DOHH2 (cell line): Measurements from ENCODE around the gene CAMTA1.

Experiments
- H3F3A ChIP-seq: fragments of 200-600 bp; sonication (generic), shearing (Covaris generic); 2 replicates; pipeline ENCODE4 v1.6.0; 2016; ENCODE audit warnings: antibody characterized with exemption, mild to moderate bottlenecking; ENCODE audit not compliant: control insufficient read depth, insufficient read depth
- H3K27ac ChIP-seq: fragments of 200-600 bp; sonication (generic); 2 replicates; pipeline ENCODE4 v1.5.1; 2014; ENCODE audit warnings: low read depth, mild to moderate bottlenecking, low read length, moderate library complexity
- H3K27me3 ChIP-seq: fragments of 200-600 bp; sonication (generic); 2 replicates; pipeline ENCODE4 v1.6.1; 2014; ENCODE audit warnings: mild to moderate bottlenecking, low read length, mixed read lengths; ENCODE audit not compliant: control insufficient read depth
- H3K36me3 ChIP-seq: fragments of 200-600 bp; sonication (generic); 2 replicates; pipeline ENCODE4 v1.6.1; 2014; ENCODE audit warnings: mild to moderate bottlenecking, low read length, moderate library complexity, mixed read lengths; ENCODE audit not compliant: control insufficient read depth
- H3K4me1 ChIP-seq: fragments of 200-600 bp; sonication (generic); 2 replicates; pipeline ENCODE4 v1.6.1; 2014; ENCODE audit warnings: mild to moderate bottlenecking, low read length, mixed read lengths; ENCODE audit not compliant: control insufficient read depth
- H3K4me2 ChIP-seq: fragments of 200-600 bp; sonication (generic); 2 replicates; pipeline ENCODE4 v1.6.0; 2014; ENCODE audit warnings: mild to moderate bottlenecking, low read length, moderate library complexity
- H3K4me3 ChIP-seq: fragments of 200-600 bp; sonication (generic); 2 replicates; pipeline ENCODE4 v1.5.1; 2014; ENCODE audit warnings: mild to moderate bottlenecking, low read length, mixed read lengths
- H3K79me2 ChIP-seq: fragments of 200-600 bp; sonication (generic); 2 replicates; pipeline ENCODE4 v1.6.1; 2014; ENCODE audit warnings: mild to moderate bottlenecking, low read length, mixed read lengths; ENCODE audit not compliant: control insufficient read depth
- H3K9me2 ChIP-seq: fragments of 200-600 bp; sonication (generic); replicated peaks from 2 replicates; pipeline ENCODE4 v1.6.1; 2014; ENCODE audit warnings: mild to moderate bottlenecking, low read length, mixed read lengths; ENCODE audit not compliant: control insufficient read depth
- H3K9me3 ChIP-seq: fragments of 200-600 bp; sonication (generic); 2 replicates; pipeline ENCODE4 v1.6.1; 2014; ENCODE audit warnings: antibody characterized with exemption, low read length, mixed read lengths; ENCODE audit not compliant: control insufficient read depth, insufficient read depth
- H4K20me1 ChIP-seq: fragments of 200-600 bp; sonication (generic); 2 replicates; pipeline ENCODE4 v1.6.0; 2014; ENCODE audit warnings: low read depth, mild to moderate bottlenecking, antibody characterized with exemption, low read length, moderate library complexity; ENCODE audit not compliant: control insufficient read depth, insufficient read depth
- EZH2phosphoT487 ChIP-seq: fragments of 200-600 bp; sonication (generic); IDR thresholded peaks from 2 replicates; pipeline ENCODE4 v1.6.1; 2017; ENCODE audit warnings: borderline replicate concordance, mild to moderate bottlenecking, antibody characterized with exemption, low read length, moderate library complexity, mixed read lengths
- TF ChIP-seq, protein P1 (sequence below): fragments of 200-600 bp; sonication (generic); IDR thresholded peaks from one replicate; pipeline ENCODE4 v1.5.1; 2014; ENCODE audit warnings: antibody characterized with exemption, mild to moderate bottlenecking, low read depth, low read length; ENCODE audit not compliant: poor library complexity, severe bottlenecking

Gene CAMTA1

DNA sequence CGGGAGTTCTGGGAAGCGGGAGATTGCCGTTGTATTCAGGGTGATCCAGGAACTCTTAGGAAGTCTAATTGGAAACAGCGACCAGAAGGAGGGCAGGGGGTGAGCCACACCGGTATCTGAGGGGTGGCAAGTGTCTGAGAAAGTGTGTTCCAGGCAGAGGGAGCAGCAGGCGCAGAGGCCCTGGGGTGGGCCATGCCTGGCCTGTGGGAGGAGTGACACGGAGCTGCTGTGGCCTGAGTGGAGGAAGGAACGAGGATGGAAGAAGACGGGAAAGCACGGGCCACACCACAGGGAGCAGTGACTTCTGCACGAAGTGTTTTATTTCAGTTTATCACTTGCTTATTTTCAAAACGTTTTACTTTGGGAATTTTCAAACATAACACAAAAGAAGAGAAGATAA is 1010.2 kb downstream of the CAMTA1 start:
- no peak overlapping the region for H3K27ac ChIP-seq
- no peaks in the 10 kb centered on the region for H3K4me1 ChIP-seq
- H3F3A ChIP-seq, result no peaks in the 10 kb centered on the region
- H3K79me2 ChIP-seq, result no peaks in the 10 kb centered on the region
- H4K20me1 ChIP-seq, result no peaks in the 10 kb centered on the region
- no peaks in the 10 kb centered on the region for H3K27me3 ChIP-seq
- no peak overlapping the region for H3K4me2 ChIP-seq
- TF ChIP-seq, protein P1, sequence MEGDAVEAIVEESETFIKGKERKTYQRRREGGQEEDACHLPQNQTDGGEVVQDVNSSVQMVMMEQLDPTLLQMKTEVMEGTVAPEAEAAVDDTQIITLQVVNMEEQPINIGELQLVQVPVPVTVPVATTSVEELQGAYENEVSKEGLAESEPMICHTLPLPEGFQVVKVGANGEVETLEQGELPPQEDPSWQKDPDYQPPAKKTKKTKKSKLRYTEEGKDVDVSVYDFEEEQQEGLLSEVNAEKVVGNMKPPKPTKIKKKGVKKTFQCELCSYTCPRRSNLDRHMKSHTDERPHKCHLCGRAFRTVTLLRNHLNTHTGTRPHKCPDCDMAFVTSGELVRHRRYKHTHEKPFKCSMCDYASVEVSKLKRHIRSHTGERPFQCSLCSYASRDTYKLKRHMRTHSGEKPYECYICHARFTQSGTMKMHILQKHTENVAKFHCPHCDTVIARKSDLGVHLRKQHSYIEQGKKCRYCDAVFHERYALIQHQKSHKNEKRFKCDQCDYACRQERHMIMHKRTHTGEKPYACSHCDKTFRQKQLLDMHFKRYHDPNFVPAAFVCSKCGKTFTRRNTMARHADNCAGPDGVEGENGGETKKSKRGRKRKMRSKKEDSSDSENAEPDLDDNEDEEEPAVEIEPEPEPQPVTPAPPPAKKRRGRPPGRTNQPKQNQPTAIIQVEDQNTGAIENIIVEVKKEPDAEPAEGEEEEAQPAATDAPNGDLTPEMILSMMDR, result no peak
- TF ChIP-seq EZH2phosphoT487, result no peak
- H3K4me3 ChIP-seq, result no peak overlapping the region
- no peaks in the 10 kb centered on the region for H3K36me3 ChIP-seq
- no peaks in the 10 kb centered on the region for H3K9me2 ChIP-seq
- peaks cover 16% of the 10 kb centered on the region; the same call in 1 of the 2 replicates for H3K9me3 ChIP-seq

DNA sequence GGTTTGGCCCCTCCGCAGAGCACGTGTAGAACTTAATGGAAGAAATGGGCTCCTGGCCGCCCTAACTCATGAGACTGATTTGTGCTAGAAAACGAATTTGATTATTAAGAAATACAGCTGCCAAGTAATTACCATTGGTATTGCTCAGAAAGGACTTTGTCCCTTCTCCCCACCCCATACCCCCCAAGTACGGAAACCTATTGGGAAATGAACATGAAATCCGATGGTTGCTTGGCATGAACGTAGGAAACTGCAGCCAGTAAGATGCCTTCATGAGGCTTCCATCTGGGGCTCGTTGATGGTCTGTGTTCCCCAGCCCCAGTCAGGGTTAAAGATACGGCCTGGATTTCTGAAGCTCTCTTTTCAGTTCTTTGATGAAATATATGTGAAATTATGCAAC is 1020.2 kb downstream of the CAMTA1 start:
- H3F3A ChIP-seq, result no peaks in the 10 kb centered on the region
- H3K4me2 ChIP-seq, result no peak overlapping the region
- H3K79me2 ChIP-seq, result no peaks in the 10 kb centered on the region
- no peaks in the 10 kb centered on the region for H3K4me1 ChIP-seq
- no peaks in the 10 kb centered on the region for H3K9me2 ChIP-seq
- no peak overlapping the region for H3K27ac ChIP-seq
- TF ChIP-seq, protein P1, result no peak
- TF ChIP-seq EZH2phosphoT487, result no peak
- no peaks in the 10 kb centered on the region for H3K9me3 ChIP-seq
- no peaks in the 10 kb centered on the region for H3K27me3 ChIP-seq
- no peak overlapping the region for H3K4me3 ChIP-seq
- no peaks in the 10 kb centered on the region for H4K20me1 ChIP-seq
- H3K36me3 ChIP-seq, result no peaks in the 10 kb centered on the region; the same call in 1 of the 2 replicates

DNA sequence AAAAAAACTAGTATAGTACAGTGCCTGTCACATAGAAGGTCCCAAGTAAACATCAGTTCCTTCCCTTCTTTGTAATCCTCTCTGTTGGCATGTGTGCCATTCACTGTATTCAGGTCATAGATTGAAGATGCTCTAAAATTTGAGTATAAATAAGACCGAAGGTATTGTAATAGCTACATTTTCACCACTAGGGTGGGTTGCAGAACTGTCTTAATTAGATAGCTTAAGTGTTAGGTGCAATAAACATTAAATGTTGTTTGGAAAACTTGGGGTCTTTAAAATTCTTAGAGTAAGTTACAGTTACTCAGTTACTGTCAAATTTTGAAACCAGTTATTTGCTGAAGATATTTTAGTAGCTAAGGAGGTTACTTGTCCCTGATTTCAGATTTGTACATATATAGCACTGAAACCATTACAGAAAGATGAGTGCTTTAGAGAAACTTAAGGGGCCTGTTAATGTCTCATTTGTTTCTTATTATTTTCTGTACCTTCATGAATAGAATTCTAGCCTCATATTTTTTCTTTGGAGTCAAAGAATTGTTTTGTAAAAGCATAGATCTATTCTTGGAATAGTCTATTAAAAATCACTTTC is 1023.1 kb downstream of the CAMTA1 start:
- no peak overlapping the region for H3K4me2 ChIP-seq
- H3K27ac ChIP-seq, result no peak overlapping the region
- H3F3A ChIP-seq, result no peaks in the 10 kb centered on the region
- peaks cover 3% of the 10 kb centered on the region; the same call in 1 of the 2 replicates for H3K79me2 ChIP-seq
- H3K9me3 ChIP-seq, result no peaks in the 10 kb centered on the region
- H3K36me3 ChIP-seq, result no peaks in the 10 kb centered on the region; the same call in 1 of the 2 replicates
- H3K9me2 ChIP-seq, result no peaks in the 10 kb centered on the region
- H4K20me1 ChIP-seq, result no peaks in the 10 kb centered on the region
- TF ChIP-seq, protein P1, result peak; percentile 65
- no peak for TF ChIP-seq EZH2phosphoT487
- no peak overlapping the region for H3K4me3 ChIP-seq
- no peaks in the 10 kb centered on the region for H3K27me3 ChIP-seq
- no peaks in the 10 kb centered on the region for H3K4me1 ChIP-seq
